ENCODE measurements around the gene CTXN1.
A peak's percentile ranks its signal among the peaks of the same experiment; 100 is the strongest.

Gene CTXN1

DNA sequence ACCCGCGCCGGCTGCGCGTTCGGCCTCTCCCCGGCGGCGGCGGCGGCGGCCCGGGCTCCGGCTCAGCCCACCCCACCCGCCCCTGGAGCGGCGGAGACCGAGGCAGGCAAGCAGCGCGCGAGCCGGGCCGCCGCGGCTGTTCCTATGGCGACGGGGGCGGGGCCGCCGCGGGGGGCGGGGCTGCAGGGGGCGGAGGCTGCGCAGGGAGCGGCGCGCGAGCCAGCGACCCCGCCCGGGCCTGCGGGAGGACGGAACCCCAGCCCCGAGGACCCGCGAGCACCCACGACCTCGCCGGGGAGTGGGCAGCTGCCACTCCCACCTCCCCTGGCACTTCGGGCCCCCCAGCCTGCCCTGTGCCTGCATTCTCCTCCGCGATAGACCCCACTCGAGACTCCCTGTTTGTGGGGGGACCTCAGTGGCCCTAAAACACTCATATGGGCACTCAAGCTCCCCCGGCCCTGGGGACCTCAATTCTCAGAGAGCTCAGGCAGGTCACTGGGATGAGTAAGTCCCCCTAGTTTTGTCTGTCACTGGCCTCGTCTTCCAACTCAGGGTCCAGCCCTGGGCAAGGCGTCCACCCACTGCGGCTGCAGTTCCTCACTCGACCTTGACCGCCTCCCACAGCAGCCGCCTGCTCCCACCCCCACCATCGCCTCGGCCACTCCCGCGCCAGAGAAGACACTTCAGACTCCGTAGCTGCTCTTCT is at the start of gene CTXN1:
TSS of gene CTXN1 (minus strand) at position 115 of the 706 bp plus-strand sequence. CDS start 597 bp downstream, outside the sequence.
- H3K4me3 ChIP-seq (ENCODE audit: low read length), result peak within 1 kb of the TSS; percentile 55
- no peak within 1 kb of the TSS for H3K27ac ChIP-seq (ENCODE audit: low read length)
- H3K9ac ChIP-seq (ENCODE audit: low read length), result no peak within 1 kb of the TSS
- peaks cover 10% of the 10 kb centered on the region for H3K36me3 ChIP-seq (ENCODE audit: control insufficient read depth, low read depth, low read length)
- no peaks in the 10 kb centered on the region for H3K9me3 ChIP-seq (ENCODE audit: control insufficient read depth, low read depth, low read length)
- H3K4me1 ChIP-seq (ENCODE audit: control insufficient read depth, low read depth, low read length), result peaks cover 6% of the 10 kb centered on the region
- no peaks in the 10 kb centered on the region for H3K27me3 ChIP-seq (ENCODE audit: control insufficient read depth, insufficient read depth, low read length)

DNA sequence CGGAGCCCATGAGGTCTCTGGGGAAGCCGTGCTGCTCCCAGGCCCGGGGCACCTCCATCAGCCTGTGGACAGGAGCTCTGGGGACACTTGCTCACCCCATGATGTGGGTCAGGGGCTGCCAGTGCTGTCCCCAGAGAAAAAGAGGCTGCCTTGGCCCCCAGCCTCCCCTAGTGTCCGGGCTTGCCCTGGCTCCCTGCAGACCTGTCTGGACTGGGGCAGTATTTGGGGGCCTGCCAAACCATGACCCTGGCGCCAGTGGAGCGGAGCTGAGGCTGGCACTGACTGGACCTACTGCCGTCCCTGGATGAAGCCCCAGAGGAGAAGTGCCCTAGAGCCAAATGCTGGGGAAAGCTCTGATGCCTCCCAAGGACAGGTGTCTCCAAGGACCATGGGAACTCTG is 49.1 kb upstream of the CTXN1 start:
- Histone ChIP-seq H3K4me1 (ENCODE audit: control insufficient read depth, low read depth, low read length) (no peaks in the 10 kb centered on the region), H3K9ac (ENCODE audit: low read length) (no peak overlapping the region), H3K4me3 (ENCODE audit: low read length) (no peak overlapping the region), H3K27me3 (ENCODE audit: control insufficient read depth, insufficient read depth, low read length) (no peaks in the 10 kb centered on the region), H3K36me3 (ENCODE audit: control insufficient read depth, low read depth, low read length) (peaks cover 60% of the 10 kb centered on the region), H3K9me3 (ENCODE audit: control insufficient read depth, low read depth, low read length) (no peaks in the 10 kb centered on the region), H3K27ac (ENCODE audit: low read length) (no peak overlapping the region)

DNA sequence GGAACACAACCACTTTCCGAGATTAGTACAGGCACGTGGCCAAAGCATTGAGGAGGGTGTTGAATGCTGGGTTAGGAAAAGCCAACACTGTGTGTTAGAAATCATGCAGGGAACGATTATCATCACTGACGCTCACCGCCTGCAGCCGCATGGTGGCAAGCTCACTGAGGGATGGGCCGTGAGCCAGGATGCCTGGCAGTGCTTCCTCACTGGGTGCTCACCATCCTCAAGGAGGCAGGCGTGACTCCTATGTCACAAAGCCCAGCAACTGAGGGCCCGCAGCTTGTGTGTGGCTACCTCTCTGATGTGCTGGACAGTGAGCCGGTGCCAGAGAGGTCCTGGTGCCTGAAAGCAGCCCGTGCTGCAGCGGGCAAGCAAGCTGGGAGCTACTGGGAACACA is 47.9 kb upstream of the CTXN1 start:
- Histone ChIP-seq H3K27me3 (ENCODE audit: control insufficient read depth, insufficient read depth, low read length) (no peaks in the 10 kb centered on the region), H3K9ac (ENCODE audit: low read length) (no peak overlapping the region), H3K9me3 (ENCODE audit: control insufficient read depth, low read depth, low read length) (no peaks in the 10 kb centered on the region), H3K4me3 (ENCODE audit: low read length) (no peak overlapping the region), H3K36me3 (ENCODE audit: control insufficient read depth, low read depth, low read length) (peaks cover 49% of the 10 kb centered on the region), H3K27ac (ENCODE audit: low read length) (no peak overlapping the region), H3K4me1 (ENCODE audit: control insufficient read depth, low read depth, low read length) (peaks cover 7% of the 10 kb centered on the region)

DNA sequence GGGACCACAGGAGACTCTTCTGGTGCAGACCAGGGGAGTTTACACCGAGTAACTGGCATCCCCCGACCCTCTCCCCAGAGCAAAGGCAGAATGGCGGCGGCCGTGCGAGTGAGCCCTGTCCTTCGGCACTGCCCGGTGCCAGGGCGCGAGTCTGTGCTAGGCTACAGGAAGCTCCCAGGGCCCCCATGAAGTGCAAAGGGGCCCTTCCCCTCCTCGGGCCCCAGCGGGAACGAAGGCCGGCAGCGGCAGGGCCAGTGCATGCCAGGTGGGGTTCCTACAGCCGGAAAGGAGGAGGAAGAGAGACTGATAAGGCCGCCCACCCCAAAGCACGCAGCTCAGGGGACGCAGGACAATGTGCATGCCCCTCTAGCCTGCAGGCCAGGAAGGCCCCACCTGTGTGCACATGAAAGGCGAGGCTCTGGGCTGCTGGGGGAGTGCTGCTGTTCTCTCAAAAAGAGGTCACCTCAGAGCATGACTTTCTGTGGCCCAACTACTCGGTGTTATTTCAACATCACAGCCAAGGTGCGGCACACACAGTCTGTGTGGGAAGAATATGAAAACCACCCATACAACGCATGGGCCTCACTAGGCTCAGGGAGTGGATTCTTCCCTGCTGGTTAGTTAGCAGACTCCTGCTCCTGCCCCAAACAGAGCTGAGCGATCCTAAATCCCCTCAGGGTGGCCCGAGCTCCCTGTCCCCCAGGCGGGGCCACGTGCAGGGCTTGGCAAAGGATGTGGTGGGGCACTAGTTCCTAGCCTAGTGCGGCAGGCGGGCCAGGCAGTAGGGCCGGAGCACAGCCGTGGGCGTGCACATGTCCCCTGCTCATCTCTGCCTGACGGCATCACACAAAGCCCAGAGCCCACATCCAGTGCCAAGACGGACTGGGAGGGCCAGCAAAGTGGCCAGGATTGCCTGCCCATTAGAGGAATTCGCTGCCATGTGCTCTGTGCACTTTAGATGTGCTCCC is 45.9 kb upstream of the CTXN1 start:
- Histone ChIP-seq H3K9ac (ENCODE audit: low read length) (no peak overlapping the region), H3K4me1 (ENCODE audit: control insufficient read depth, low read depth, low read length) (peaks cover 8% of the 10 kb centered on the region), H3K4me3 (ENCODE audit: low read length) (no peak overlapping the region), H3K9me3 (ENCODE audit: control insufficient read depth, low read depth, low read length) (no peaks in the 10 kb centered on the region), H3K27ac (ENCODE audit: low read length) (no peak overlapping the region), H3K27me3 (ENCODE audit: control insufficient read depth, insufficient read depth, low read length) (no peaks in the 10 kb centered on the region), H3K36me3 (ENCODE audit: control insufficient read depth, low read depth, low read length) (peaks cover 52% of the 10 kb centered on the region)

- Histone ChIP-seq H3K27me3 (ENCODE audit: control insufficient read depth, insufficient read depth, low read length) (no peaks in the 10 kb centered on the region), H3K4me3 (ENCODE audit: low read length) (no peak overlapping the region), H3K9me3 (ENCODE audit: control insufficient read depth, low read depth, low read length) (no peaks in the 10 kb centered on the region), H3K36me3 (ENCODE audit: control insufficient read depth, low read depth, low read length) (peaks cover 59% of the 10 kb centered on the region), H3K9ac (ENCODE audit: low read length) (no peak overlapping the region), H3K4me1 (ENCODE audit: control insufficient read depth, low read depth, low read length) (peaks cover 8% of the 10 kb centered on the region), H3K27ac (ENCODE audit: low read length) (peak overlapping the region; percentile 24)
Measured at GRCh38 chr19:7970716-7971448, 44.9 kb upstream of the CTXN1 start.

DNA sequence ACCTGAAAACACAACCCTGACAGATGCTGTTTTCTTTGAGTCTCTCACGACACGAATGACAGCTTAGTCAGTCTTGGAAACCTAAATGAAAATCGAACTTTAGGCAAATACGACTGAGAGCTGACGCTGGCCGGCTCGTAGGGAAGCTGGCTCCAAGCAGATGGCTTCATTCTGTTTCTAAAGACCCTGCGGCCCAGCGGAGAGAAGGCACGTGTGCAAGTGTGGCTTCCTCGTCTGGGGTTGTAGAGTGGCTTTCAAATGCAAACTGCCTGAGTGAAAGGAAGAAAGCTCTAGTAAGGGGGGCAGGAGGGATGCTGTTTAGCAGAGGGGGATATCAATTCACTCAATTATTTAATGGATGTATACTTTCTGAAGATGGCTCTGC is 43.6 kb upstream of the CTXN1 start:
- H3K9ac ChIP-seq (ENCODE audit: low read length), result peak overlapping the region; percentile 29
- H3K4me1 ChIP-seq (ENCODE audit: control insufficient read depth, low read depth, low read length), result peaks cover 8% of the 10 kb centered on the region
- peak overlapping the region; percentile 11 for H3K4me3 ChIP-seq (ENCODE audit: low read length)
- no peaks in the 10 kb centered on the region for H3K9me3 ChIP-seq (ENCODE audit: control insufficient read depth, low read depth, low read length)
- H3K27me3 ChIP-seq (ENCODE audit: control insufficient read depth, insufficient read depth, low read length), result no peaks in the 10 kb centered on the region
- H3K36me3 ChIP-seq (ENCODE audit: control insufficient read depth, low read depth, low read length), result peaks cover 66% of the 10 kb centered on the region
- H3K27ac ChIP-seq (ENCODE audit: low read length), result peak overlapping the region; percentile 52

DNA sequence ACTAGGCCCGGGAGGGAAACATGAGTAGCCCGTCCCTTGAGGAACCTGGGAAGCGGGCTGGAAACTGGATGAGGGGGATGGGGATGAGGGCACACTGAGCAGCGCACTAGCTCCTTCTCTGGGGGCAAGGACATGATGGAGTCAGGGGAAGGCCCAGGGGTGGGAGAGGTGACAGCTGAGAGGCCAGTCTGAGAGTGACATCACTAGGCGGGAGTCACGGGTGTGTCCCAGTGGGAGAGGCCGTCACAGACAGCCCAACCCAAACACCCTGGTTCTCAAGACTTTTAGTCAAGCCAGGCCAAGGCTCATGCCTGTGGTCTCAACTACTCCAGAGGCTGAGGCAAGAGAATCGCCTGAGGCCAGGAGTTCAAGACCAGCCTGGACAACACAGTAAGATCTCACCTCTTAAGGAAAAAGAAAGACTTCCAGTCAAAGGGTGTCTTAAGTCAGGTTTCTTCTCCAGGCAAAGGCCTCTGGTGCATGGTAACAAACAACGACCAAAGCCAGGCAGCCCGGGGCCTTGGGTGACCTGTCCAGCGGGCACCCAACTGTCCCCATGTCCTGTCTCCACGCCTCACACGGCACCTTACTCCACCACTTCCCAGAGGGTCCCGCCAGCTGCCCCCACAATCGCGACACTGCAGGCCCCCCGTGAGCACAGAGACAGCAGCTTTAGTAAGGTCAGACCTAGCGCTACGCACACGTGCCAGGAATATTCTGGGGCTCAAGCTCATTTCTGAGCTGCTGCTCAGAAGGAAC is 43.0 kb upstream of the CTXN1 start:
- Histone ChIP-seq H3K9ac (ENCODE audit: low read length) (peak overlapping the region; percentile 29), H3K36me3 (ENCODE audit: control insufficient read depth, low read depth, low read length) (peaks cover 66% of the 10 kb centered on the region)

GRCh38 chr19:7968008-7968795 is 42.3 kb upstream of the CTXN1 start:
- H3K27me3 ChIP-seq (ENCODE audit: control insufficient read depth, insufficient read depth, low read length), result no peaks in the 10 kb centered on the region
- H3K27ac ChIP-seq (ENCODE audit: low read length), result no peak overlapping the region
- peaks cover 66% of the 10 kb centered on the region for H3K36me3 ChIP-seq (ENCODE audit: control insufficient read depth, low read depth, low read length)
- no peaks in the 10 kb centered on the region for H3K9me3 ChIP-seq (ENCODE audit: control insufficient read depth, low read depth, low read length)
- no peak overlapping the region for H3K4me3 ChIP-seq (ENCODE audit: low read length)
- peaks cover 8% of the 10 kb centered on the region for H3K4me1 ChIP-seq (ENCODE audit: control insufficient read depth, low read depth, low read length)
- H3K9ac ChIP-seq (ENCODE audit: low read length), result no peak overlapping the region

More for the DNA sequence above, 43.0 kb upstream of the CTXN1 start:
- Histone ChIP-seq H3K4me3 (ENCODE audit: low read length) (peak overlapping the region; percentile 11), H3K27me3 (ENCODE audit: control insufficient read depth, insufficient read depth, low read length) (no peaks in the 10 kb centered on the region), H3K27ac (ENCODE audit: low read length) (peak overlapping the region; percentile 52), H3K9me3 (ENCODE audit: control insufficient read depth, low read depth, low read length) (no peaks in the 10 kb centered on the region), H3K4me1 (ENCODE audit: control insufficient read depth, low read depth, low read length) (peaks cover 8% of the 10 kb centered on the region)

DNA sequence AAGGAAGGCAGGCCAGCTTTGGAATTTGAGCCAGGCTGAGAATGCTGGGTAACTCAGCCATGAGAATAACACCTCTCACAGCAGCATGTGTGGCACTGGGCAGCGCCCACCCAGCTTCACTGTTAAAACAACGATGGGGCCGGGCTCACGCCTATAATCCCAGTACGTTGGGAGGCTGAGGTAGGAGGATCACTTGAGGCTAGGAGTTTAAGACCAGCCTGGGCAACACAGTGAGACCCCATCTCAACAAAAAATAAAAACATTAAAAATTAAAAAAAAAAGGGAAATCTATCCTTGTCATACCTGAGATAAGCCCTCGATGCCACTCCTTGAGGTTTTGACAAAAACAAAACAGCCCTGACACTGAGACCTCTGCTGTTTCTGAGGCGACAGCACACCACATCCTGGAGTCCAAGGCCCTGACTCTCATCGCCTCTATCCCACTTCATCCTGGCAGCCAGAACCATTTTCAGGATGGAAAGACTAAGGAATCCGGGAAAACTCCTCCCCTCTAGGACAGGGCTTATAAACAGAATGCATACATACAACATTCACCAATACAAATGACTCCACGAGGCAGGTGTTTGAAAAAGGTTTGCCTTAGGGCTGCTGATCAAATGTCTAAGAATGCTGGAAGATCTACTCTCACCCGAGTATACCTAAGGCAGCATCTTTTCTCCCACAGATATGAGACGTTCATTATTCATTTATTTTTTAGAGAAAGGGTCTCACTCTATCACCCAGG is 40.2 kb upstream of the CTXN1 start:
- H3K4me3 ChIP-seq (ENCODE audit: low read length), result no peak overlapping the region
- no peaks in the 10 kb centered on the region for H3K27me3 ChIP-seq (ENCODE audit: control insufficient read depth, insufficient read depth, low read length)
- peaks cover 73% of the 10 kb centered on the region for H3K36me3 ChIP-seq (ENCODE audit: control insufficient read depth, low read depth, low read length)
- H3K4me1 ChIP-seq (ENCODE audit: control insufficient read depth, low read depth, low read length), result peaks cover 8% of the 10 kb centered on the region
- no peak overlapping the region for H3K9ac ChIP-seq (ENCODE audit: low read length)
- H3K27ac ChIP-seq (ENCODE audit: low read length), result no peak overlapping the region
- no peaks in the 10 kb centered on the region for H3K9me3 ChIP-seq (ENCODE audit: control insufficient read depth, low read depth, low read length)
